HPDE6-E6E7 (cell line): ENCODE measurements around the gene DRC7.
"Not testable (repeated sequence)": the region's sequence is repeated elsewhere in the genome, so short reads cannot be mapped to it uniquely, and the experiment has no call there.

Source experiments
- DNase-seq: peaks from one replicate; pipeline ENCODE4 v3.0.0; 2011; ENCODE audit warnings: missing footprints; ENCODE audit errors: extremely low spot score

DRC7 gene

DNA sequence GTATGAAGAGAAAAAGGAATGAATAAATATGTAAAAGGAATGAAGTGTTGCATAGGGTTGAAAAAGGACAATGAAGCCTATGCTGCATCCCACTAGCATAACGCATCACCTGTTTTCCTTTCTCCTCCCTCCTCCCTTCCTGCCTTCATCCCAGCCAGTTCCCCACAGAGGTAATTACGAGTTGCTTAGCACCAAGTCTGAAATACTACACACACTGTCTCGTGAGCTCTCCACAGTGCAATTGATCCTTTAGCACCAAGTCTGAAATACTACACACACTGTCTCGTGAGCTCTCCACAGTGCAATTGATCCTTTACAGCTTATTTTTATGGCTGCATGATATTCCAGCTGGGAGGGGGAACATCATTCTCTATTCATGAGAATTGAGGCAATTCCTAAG is 1.1 kb upstream of the DRC7 start:
- DNase-seq, result no peak

DNA sequence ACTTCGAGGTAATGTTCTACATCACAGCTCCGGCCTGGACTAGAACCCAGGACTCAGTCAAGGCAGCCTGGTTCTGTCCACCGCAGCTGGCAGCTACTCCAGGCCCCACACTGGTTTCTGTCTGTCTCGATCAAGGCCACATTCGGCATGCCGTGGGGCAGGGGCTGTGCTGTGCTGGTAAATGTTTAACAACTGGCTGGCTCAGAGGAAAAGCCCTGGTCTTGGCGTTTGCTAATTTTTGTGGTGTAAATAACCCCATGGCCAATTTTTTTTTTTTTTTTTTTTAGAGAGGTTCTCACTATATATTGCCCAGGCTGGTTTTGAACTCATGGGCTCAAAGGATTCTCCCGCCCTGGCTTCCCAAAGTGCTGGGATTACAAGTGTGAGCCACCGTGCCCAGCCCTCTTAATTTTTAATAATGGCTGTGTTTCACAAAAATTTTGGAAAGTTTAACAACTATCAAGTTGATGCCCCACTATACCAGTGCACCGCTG is 328 bp upstream of the DRC7 start:
- no peak for DNase-seq

DNA sequence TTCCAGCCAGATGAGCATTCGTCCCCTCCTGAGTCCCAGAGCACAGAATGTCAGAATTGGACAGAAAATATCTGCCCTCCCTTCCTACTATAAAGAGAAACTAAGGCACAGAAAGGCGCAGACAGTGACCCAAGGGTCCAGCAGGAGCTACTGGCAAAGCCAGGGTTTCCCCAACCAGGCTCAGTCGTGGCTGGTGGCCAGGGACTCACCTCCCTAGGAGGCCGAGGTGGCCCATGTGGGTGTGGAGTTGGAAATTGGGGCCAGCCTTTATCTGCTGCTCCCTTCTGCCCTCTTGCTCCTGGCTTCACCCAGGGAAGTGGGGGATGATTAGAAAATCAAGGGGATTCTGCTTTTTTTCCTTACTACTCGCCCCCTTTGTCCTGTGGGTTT is 1.1 kb downstream of the DRC7 start:
- DNase-seq, result no peak

DNA sequence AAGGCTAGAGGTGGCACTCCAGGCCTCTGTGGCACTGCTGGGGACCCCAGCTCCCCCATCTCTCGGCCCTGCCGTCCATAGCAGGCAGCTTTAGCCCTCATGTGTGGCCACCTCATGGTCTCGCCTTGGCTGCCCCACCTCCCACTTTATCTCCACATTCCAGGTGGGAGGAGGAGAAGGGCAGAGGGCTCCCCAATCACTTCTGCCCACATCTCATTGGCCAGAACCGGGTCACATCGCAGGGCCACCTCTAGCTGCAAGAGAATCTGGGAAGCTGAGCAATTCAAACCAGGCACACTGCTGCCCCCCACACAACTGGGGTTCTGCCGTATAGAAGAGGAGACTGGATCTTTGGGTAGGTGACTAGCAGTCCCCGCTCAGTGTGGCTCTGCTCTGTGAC is 1.6 kb downstream of the DRC7 start:
- no peak for DNase-seq

DNA sequence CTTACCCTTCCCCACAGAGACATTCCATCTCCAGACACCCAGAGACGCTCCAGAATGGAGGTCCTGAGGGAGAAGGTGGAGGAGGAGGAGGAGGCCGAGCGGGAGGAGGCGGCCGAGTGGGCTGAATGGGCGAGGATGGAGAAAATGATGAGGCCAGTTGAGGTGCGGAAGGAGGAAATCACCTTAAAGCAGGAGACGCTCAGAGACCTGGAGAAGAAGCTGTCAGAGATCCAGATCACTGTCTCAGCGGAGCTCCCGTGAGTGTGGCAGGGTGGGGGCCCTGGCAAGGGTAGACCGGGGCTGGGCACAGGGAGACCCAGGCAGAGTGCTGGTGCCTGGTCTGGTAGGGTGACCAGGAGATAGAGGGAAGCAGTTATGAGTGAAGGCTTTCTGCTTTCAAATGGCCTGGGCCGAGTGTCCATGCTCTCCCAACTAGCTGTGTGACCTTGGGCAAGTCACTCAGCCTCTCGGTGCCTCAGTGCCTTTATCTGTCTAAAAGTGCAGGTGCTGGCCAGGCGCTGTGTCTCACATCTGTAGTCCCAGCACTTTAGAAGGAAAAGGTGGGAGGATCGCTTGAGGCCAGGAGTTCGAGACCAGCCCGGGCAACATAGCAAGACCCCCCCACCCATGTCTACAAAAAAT is 3.4 kb downstream of the DRC7 start:
- no peak for DNase-seq

DNA sequence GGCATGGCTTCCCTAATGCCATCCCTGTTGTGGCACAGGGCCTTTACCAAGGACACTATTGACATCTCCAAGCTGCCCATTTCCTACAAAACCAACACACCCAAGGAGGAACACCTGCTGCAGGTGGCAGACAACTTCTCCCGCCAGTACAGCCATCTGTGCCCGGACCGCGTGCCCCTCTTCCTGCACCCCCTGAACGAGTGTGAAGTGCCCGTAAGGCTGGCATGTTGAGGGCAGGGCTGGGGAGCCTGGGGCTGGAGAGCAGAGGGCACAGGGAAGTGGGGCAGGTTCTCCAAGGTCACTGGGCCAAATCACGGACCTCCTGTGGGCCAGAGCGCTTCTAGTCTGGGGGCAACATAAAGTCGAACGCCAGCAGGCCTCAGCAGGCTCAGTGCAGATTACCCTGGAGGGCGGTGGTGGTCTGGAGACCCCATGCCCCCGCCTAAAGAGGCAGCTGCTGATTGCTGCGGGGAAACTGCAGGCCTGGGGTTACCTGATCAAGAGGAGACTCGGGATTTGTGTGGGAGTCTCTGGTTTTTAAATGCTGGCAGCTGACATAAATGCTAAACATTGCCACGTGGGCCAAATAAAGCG is 4.3 kb downstream of the DRC7 start:
- no peak for DNase-seq

DNA sequence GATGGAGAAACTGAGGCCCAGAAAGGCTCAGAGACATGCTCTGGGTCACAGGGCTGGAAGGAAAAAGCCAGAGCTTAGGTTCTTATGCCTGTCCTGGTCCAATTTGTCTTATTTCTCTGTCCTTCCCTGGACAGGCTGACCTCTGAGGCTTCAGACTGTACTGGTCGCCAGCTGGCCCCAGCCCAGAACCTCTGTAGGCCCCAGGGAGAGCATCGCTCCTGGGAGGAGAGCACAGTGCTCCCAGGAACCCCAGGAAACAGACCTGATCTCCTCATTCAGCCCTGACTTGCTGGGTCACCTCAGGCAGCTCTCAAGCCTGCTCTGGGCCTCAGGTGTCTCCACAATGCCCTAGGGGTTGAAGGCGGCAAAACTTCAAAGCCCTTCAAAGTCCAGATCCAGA is 4.9 kb downstream of the DRC7 start:
- no peak for DNase-seq

DNA sequence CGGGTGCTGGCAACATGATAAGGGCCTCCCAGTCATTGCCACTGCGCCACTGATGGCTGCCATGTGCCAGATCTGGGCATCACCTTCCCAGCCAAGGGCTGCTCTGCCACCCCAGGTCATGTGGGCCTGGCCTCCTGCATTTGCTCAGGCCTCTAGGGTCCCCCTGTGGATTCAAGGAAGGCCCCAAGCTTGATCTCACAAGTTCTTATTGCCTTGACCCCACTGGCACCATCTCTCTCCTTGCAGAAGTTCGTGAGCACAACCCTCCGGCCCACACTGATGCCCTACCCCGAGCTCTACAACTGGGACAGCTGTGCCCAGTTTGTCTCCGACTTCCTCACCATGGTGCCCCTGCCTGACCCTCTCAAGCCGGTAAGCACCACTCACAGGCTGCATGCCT is 5.3 kb downstream of the DRC7 start:
- no peak for DNase-seq

DNA sequence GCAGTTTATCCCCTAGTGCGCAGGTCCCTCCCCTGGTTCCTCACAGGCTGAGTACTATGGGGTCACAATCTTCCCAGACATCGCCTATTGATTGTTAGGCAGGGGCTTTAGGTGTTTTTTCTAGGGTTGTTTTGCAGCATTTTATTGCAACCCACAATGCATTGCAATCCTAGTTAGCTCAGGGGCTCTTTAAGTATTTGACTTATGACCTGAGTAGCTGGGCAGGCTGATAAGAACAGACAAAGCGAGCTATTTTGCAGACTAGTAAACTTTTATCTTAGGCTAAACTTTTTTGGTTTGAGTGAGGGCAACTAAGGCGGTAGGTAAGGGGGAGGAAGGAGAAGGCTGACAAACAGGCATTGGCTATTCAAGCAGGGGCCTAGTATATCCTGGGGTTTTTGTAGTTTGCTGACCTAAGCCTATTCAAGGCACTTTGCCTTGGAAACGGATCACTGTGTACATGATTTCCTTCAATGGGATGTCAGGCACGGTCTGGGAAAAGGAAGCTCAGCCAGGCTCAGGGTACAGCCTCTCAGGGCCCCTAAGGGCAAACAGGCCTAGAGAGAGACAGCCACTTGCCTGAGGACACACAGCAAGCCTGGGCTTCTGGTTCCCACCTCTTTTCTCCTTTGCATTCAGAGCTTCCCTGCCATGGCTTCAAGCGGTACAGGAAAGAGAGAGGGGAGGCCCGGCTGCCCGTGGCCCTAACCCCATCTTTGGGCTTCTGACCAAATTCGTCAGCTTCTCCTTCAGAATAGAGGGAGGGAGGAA is 6.4 kb downstream of the DRC7 start:
- DNase-seq, result no peak

DNA sequence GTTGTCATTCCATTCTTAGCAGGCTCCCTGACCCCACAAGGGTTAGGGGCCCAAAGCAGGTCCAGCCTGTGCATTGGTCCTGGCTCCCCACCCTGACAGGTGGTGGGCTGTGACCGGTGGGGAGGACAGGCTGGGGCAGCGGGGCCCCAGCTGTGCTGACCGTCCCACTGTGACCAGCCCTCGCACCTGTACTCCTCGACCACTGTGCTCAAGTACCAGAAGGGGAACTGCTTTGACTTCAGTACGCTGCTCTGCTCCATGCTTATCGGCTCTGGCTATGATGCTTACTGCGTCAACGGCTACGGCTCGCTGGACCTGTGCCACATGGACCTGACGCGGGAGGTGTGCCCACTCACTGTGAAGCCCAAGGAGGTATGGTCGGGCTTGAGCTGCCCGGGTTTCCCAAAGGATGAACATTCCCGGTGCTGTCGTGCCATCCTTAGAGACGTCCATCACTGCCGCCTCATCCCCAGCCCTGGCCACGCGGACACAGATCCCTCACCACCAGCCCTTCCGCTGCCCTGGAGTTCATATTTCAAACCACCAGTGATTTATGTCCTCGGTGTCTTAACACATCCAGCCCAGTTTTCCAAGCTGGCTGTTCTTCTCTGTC is 7.3 kb downstream of the DRC7 start:
- no peak for DNase-seq

DNA sequence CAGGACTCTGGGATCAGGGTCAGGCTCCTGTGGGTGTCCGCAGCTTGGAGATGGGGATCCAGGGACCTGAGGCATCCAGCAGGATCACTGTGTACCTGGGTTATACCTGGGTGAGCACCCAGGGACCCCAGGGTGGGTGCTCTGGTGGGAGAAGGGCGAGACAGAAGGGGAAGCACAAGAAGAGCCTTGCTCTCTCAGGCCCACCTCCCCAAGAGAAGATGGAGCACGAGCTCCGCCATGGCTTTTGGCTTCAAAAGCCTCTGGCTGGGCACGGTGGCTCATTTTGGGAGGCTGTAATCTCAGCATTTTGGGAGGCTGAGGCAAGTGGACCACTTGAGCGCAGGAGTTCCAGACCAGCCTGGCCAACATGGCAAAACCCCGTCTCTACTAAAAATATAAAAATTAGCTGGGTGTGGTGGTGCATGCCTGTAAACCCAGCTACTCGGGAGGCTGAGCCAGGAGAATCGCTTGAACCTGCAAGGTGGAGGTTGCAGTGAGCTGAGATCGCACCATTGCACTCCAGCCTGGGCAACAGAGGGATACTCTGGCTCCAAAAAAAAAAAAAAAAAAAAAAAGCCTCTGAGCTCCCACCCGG is 8.9 kb downstream of the DRC7 start:
- DNase-seq, result no peak

DNA sequence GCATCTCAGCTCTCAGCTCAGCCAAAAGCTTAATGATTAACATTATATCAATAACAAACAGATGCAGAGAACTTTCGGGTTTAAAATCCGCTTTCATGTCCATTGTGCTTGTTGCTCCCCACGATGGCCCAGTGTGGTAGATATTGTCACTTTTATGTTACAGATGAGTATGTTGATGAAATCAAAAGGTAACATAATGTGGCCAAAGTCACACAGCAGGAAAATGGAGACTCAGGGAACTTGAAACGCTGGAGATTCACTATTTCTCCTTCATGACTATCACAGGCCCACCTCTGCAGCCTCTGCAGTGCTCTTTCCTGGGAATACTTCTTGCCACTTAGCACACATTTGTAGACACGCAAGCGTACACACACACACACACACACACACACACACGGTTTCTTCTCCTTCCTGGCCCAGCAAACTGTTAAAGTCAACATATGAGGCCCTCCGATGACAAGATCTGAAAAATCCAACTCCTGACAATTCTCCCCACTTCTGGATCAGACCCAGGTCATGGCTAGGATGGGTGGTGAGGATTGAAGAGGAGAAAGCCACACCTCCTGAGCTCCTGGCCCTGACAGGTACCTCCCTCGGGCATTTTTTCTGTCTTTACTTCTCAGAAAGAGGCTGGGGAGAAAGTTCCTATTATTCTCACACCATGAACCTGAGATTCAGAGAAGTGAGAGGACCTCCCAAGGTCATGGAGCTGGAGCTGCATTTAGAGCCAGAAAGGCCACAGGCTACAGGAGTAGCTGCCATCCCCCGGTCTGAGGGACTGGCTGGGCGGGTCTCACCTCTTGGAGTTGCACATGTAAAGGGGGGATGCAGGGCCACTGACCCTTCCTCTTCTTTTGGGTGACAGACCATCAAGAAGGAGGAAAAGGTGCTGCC is 9.7 kb downstream of the DRC7 start:
- no peak for DNase-seq

DNA sequence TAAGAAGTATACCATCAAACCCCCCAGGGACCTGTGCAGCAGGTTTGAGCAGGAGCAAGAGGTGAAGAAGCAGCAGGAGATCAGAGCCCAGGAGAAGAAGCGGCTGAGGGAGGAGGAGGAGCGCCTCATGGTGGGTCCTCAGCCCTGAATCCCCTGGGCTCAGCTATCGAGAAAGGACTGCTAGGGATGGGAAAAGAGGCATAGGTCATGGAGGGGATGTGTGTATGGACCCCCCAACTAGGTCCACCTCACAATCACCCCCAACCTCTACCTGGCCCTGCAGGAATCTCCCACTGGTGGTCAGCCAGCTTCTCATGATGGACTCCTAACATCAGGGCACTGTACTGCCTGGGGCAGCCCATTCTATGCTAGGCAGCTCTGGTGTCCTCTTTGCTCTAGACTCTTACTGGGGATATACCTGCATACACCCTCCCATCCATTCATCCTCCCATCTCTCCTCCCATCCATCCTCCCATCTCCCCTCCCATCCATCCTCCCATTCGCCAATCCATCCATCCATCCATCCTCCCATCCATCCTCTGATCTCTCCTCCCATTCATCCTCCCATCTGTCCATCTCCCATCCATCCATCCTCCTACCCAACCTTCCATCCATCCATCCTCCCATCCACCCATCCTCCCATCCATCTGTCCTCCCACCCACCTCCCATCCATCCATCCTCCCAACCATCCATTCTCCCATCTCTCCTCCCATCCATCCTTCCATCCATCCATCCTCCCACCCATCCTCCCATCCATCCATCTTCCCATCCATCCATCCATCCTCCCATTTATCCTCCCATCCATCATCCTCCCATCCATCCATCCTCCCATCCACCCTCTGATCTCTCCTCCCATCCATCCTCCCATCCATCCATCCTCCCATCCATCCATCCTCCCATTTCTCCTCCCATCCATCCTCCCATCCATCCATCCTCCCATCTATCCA is 10.6 kb downstream of the DRC7 start:
- no peak for DNase-seq

DNA sequence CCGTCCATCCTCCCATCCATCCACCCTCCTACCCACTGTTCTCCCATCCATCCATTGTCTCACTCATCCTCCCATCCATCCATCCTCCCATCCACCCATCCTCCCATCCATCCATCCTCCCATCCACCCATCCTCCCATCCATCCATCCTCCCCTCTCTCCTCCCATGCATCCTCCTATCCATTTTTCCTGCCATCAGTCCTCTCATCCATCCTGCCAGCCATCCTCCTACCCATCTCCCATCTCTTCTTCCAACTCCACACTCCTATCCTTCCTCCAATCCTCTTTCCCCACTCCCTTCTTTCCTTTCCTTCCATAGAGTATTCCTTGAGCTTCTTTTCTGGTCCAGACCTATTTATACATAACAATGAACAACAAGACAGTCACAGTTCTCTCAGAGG is 12.1 kb downstream of the DRC7 start:
- no peak for DNase-seq

DNA sequence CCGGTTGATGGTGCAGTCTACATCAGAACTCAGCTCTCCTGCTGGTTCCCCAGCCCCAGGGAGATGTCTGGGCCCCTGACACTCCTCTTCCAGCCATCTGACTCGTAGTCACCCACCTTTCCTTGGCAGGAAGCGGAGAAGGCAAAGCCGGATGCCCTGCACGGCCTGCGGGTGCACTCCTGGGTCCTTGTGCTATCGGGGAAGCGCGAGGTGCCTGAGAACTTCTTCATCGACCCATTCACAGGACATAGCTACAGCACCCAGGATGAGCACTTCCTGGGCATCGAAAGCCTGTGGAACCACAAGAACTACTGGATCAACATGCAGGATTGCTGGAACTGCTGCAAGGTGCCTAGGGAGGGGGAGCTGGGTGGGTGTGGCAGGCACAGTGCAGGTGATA is 12.7 kb downstream of the DRC7 start:
- no peak for DNase-seq

DNA sequence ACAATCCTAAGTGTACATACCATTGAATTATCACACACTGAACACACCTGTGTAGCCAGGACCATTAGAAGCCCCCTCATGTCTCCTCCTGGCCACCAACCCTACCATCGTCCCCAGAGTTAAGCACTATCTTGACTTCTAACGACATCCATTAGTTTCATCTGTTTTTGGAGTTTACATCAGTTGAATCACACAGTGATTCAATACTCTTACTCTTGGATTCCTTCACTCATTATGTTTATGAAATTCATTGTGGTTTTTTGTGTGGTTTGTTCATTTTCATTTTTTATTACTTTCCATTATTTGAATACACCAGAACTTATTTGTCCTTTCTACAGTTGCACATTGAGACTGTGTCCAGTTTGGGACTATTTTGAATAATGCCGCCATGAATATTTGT is 13.6 kb downstream of the DRC7 start:
- no peak for DNase-seq

DNA sequence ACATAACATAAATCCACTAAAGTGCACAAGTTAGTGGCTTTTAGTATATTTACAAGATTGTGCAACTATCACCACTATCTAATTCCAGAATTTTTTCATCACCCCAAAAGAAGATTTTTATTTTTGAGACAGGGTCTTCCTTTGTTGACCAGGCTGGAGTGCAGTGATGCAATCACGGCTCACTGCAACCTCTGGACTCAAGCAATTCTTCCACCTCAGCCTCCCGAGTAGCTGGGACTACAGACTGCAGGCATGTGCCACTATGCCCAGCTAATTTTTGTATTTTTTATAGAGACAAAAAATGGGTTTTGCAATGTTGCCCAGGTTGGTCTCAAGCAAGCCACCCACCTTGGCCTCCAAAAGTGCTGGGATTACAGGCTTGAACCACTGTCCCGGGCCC is 15.1 kb downstream of the DRC7 start:
- DNase-seq, result no peak

DNA sequence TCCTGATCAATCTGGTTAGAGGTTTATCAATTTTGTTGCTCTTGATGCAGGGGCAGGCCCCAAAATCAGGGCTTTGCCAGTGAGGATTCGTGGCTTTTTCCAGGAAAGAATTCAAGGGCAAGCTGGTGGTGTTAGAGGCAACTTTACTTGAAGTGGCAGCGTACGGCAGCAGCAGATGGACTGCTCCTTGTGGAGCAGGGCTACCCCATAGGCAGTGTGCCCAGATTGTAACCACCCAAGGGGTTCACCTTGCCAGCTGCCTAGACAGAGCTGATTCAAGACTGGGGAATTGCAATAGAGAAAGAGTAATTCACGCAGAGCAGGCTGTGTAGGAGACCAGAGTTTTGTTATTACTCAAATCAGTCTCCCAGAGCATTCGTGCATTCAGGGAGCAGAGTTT is 16.7 kb downstream of the DRC7 start:
- no peak for DNase-seq

DNA sequence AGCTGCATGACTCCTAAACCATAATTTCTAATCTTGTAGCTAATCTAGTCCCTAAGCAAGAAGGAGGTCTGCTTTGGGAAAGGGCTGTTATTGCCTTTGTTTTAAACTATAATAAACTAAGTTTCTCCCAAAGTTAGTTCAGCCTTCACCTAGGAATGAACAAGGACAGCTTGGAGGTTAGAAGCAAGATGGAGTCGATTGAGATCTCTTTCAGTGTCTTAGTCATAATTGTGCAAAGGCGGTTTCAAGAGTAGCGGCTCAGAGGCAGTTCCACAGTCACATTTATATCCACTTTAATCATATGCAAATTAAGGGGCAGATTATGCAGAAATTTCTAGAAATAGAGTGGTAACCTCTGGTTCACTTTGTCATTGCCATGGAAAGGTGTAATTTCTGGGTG is 17.4 kb downstream of the DRC7 start:
- DNase-seq, result no peak

DNA sequence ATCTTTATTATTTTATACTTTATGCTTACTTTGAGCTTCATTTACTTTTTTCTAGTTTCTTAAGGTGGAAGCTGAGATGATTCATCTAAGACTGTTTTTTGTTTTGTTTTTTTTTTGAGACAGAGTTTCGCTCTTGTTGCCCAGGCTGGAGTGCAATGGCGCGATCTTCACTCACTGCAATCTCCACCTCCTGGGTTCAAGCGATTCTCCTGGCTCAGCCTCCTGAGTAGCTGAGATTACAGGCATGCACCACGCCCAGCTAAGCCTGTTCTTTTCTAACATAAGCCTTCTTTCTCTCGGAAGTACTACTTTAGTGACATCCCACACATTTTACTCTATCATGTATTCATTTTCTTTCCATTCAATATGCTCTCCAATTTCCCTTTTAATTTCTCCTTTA is 18.0 kb downstream of the DRC7 start:
- DNase-seq, result not testable (repeated sequence)
